ENCODE data around the gene RSU1.

Gene RSU1

GRCh38 chr10:16819026-16819425 is 1.8 kb upstream of the RSU1 start:
- Histone ChIP-seq H3K9me3 (ENCODE audit: insufficient read depth, low read length, severe bottlenecking) (peaks cover 11% of the 10 kb centered on the region), H4K20me1 (ENCODE audit: insufficient read depth, low read length) (no peaks in the 10 kb centered on the region), H3K4me3 (ENCODE audit: low read depth in 1 of 2, low read length in 2 of 2) (no peak overlapping the region), H3K27ac (ENCODE audit: low read length) (no peak overlapping the region), H3K27me3 (ENCODE audit: insufficient read depth, low read length, poor library complexity) (no peaks in the 10 kb centered on the region), H3K9ac (ENCODE audit: low read depth, low read length) (no peak overlapping the region), H3K4me1 (ENCODE audit: insufficient read depth, low read length) (peaks cover 37% of the 10 kb centered on the region), H2AFZ (ENCODE audit: low read depth, low read length) (no peak overlapping the region), H3K79me2 (ENCODE audit: insufficient read depth, low read length) (peaks cover 23% of the 10 kb centered on the region), H3K36me3 (ENCODE audit: insufficient read depth, low read length) (no peaks in the 10 kb centered on the region), H3K4me2 (ENCODE audit: insufficient read depth, low read length) (peak overlapping the region; percentile 64; the same call in 1 of the 2 replicates)
- TF ChIP-seq CTCF (IDR thresholded peaks at IDR 0.05; ENCODE audit: borderline replicate concordance, extremely low read depth, low read length, poor library complexity, severe bottlenecking) (no peak), EZH2 (IDR thresholded peaks at IDR 0.05; ENCODE audit: borderline replicate concordance, low read depth, low read length, severe bottlenecking) (no peak)
- no peak for ATAC-seq (ENCODE audit: insufficient read depth, low read depth)
- no peak for DNase-seq

DNA sequence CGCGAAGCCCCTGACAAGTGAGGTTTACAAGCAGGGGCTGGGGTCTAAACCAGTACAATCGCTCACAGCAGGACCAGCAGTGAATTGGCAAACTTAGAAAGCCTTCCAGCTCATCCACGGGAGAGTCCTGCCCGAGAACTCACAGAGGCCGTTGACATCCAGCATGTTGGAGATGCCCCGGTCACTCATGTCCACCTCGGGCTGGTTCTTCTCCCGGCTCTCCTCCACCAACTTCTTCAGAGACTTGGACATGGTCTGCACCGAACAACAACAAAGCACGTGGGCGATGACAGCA is 447 bp downstream of the RSU1 start:
- peak overlapping the region; percentile 70 for H3K27ac ChIP-seq (ENCODE audit: low read length)
- TF ChIP-seq EZH2 (IDR thresholded peaks at IDR 0.05; ENCODE audit: borderline replicate concordance, low read depth, low read length, severe bottlenecking), result no peak
- TF ChIP-seq CTCF (IDR thresholded peaks at IDR 0.05; ENCODE audit: borderline replicate concordance, extremely low read depth, low read length, poor library complexity, severe bottlenecking), result no peak
- H3K36me3 ChIP-seq (ENCODE audit: insufficient read depth, low read length), result no peaks in the 10 kb centered on the region
- no peak for DNase-seq
- H2AFZ ChIP-seq (ENCODE audit: low read depth, low read length), result peak overlapping the region; percentile 91
- no peaks in the 10 kb centered on the region for H3K9me3 ChIP-seq (ENCODE audit: insufficient read depth, low read length, severe bottlenecking)
- H4K20me1 ChIP-seq (ENCODE audit: insufficient read depth, low read length), result no peaks in the 10 kb centered on the region
- H3K9ac ChIP-seq (ENCODE audit: low read depth, low read length), result peak overlapping the region; percentile 56
- H3K27me3 ChIP-seq (ENCODE audit: insufficient read depth, low read length, poor library complexity), result no peaks in the 10 kb centered on the region
- H3K4me3 ChIP-seq (ENCODE audit: low read depth in 1 of 2, low read length in 2 of 2), result peak overlapping the region; percentile 28 to 80; a peak in 3 of 4 replicates
- ATAC-seq (ENCODE audit: insufficient read depth, low read depth), result no peak
- H3K79me2 ChIP-seq (ENCODE audit: insufficient read depth, low read length), result peaks cover 28% of the 10 kb centered on the region
- H3K4me1 ChIP-seq (ENCODE audit: insufficient read depth, low read length), result peaks cover 37% of the 10 kb centered on the region
- peak overlapping the region; percentile 71 for H3K4me2 ChIP-seq (ENCODE audit: insufficient read depth, low read length)

- Histone ChIP-seq H3K79me2 (ENCODE audit: insufficient read depth, low read length) (peaks cover 34% of the 10 kb centered on the region), H3K36me3 (ENCODE audit: insufficient read depth, low read length) (no peaks in the 10 kb centered on the region), H3K4me3 (ENCODE audit: low read depth in 1 of 2, low read length in 2 of 2) (peak overlapping the region; percentile 28 to 80; a peak in 3 of 4 replicates), H3K9me3 (ENCODE audit: insufficient read depth, low read length, severe bottlenecking) (no peaks in the 10 kb centered on the region), H3K4me1 (ENCODE audit: insufficient read depth, low read length) (peaks cover 37% of the 10 kb centered on the region), H3K9ac (ENCODE audit: low read depth, low read length) (peak overlapping the region; percentile 56), H3K27ac (ENCODE audit: low read length) (peak overlapping the region; percentile 27), H4K20me1 (ENCODE audit: insufficient read depth, low read length) (no peaks in the 10 kb centered on the region), H3K27me3 (ENCODE audit: insufficient read depth, low read length, poor library complexity) (no peaks in the 10 kb centered on the region), H2AFZ (ENCODE audit: low read depth, low read length) (no peak overlapping the region), H3K4me2 (ENCODE audit: insufficient read depth, low read length) (peak overlapping the region; percentile 71)
- no peak for TF ChIP-seq EZH2 (IDR thresholded peaks at IDR 0.05; ENCODE audit: borderline replicate concordance, low read depth, low read length, severe bottlenecking)
- no peak for TF ChIP-seq CTCF (IDR thresholded peaks at IDR 0.05; ENCODE audit: borderline replicate concordance, extremely low read depth, low read length, poor library complexity, severe bottlenecking)
- DNase-seq (no peak), ATAC-seq (ENCODE audit: insufficient read depth, low read depth) (no peak)
Measured at GRCh38 chr10:16816171-16816570, 1.1 kb downstream of the RSU1 start.

GRCh38 chr10:16814012-16814411 is 3.2 kb downstream of the RSU1 start:
- TF ChIP-seq EZH2 (IDR thresholded peaks at IDR 0.05; ENCODE audit: borderline replicate concordance, low read depth, low read length, severe bottlenecking), result no peak
- TF ChIP-seq CTCF (IDR thresholded peaks at IDR 0.05; ENCODE audit: borderline replicate concordance, extremely low read depth, low read length, poor library complexity, severe bottlenecking), result no peak
- H2AFZ ChIP-seq (ENCODE audit: low read depth, low read length), result no peak overlapping the region
- H3K27ac ChIP-seq (ENCODE audit: low read length), result no peak overlapping the region
- H3K4me3 ChIP-seq (ENCODE audit: low read depth in 1 of 2, low read length in 2 of 2), result no peak overlapping the region
- peaks cover 36% of the 10 kb centered on the region for H3K4me1 ChIP-seq (ENCODE audit: insufficient read depth, low read length)
- H3K9ac ChIP-seq (ENCODE audit: low read depth, low read length), result no peak overlapping the region
- H4K20me1 ChIP-seq (ENCODE audit: insufficient read depth, low read length), result no peaks in the 10 kb centered on the region
- no peak overlapping the region for H3K4me2 ChIP-seq (ENCODE audit: insufficient read depth, low read length)
- ATAC-seq (ENCODE audit: insufficient read depth, low read depth) (no peak), DNase-seq (no peak)
- H3K27me3 ChIP-seq (ENCODE audit: insufficient read depth, low read length, poor library complexity), result no peaks in the 10 kb centered on the region
- no peaks in the 10 kb centered on the region for H3K9me3 ChIP-seq (ENCODE audit: insufficient read depth, low read length, severe bottlenecking)
- peaks cover 35% of the 10 kb centered on the region for H3K79me2 ChIP-seq (ENCODE audit: insufficient read depth, low read length)
- no peaks in the 10 kb centered on the region for H3K36me3 ChIP-seq (ENCODE audit: insufficient read depth, low read length)
